Liver (tissue), 9 donors: ENCODE data around the gene TBC1D20. TPM values are rescaled to one million over a fixed set of nuclear protein-coding genes. Genes with fewer than 3 reads are reported as not detected.
A peak's percentile ranks its signal among the peaks of the same experiment; 100 is the strongest.

ENCODE experiments used
- DNase-seq: peaks from one replicate; pipeline ENCODE4 v3.0.0-alpha.2; 2017; ENCODE audit warnings: low spot score
- H3K27ac ChIP-seq, 2 donors: one replicate each; pipeline ENCODE4 v1.7.0; 2013; ENCODE audit warnings: inconsistent platforms in 2 of 2, low read length in 2 of 2, control low read depth in 1 of 2, low read depth in 1 of 2, mild to moderate bottlenecking in 1 of 2
- H3K27me3 ChIP-seq, 4 donors: one replicate each; pipeline versions ENCODE4 v1.6.1 to v1.7.0; 2013; ENCODE audit warnings: low read length in 3 of 4, inconsistent platforms in 1 of 4, mild to moderate bottlenecking in 1 of 4, moderate library complexity in 1 of 4; ENCODE audit not compliant: control insufficient read depth in 4 of 4, insufficient read depth in 4 of 4
- H3K36me3 ChIP-seq, 4 donors: one replicate each; pipeline versions ENCODE4 v1.6.1 to v1.7.0; 2013; ENCODE audit warnings: low read length in 3 of 4, mild to moderate bottlenecking in 3 of 4, low read depth in 1 of 4, moderate library complexity in 1 of 4; ENCODE audit not compliant: control insufficient read depth in 4 of 4, insufficient read depth in 3 of 4
- H3K4me1 ChIP-seq, 4 donors: one replicate each; pipeline versions ENCODE4 v1.6.1 to v1.7.0; 2013; ENCODE audit warnings: low read length in 3 of 4, mild to moderate bottlenecking in 3 of 4, moderate library complexity in 1 of 4; ENCODE audit not compliant: control insufficient read depth in 4 of 4, insufficient read depth in 4 of 4
- H3K4me3 ChIP-seq, 3 donors: one replicate each; pipeline versions ENCODE4 v1.6.1 to v1.7.0; 2013; ENCODE audit warnings: low read length in 3 of 3, control low read depth in 1 of 3, low read depth in 1 of 3, mild to moderate bottlenecking in 1 of 3
- H3K9ac ChIP-seq, 2 donors: one replicate each; pipeline ENCODE4 v1.7.0; 2013; ENCODE audit warnings: low read length in 2 of 2, mild to moderate bottlenecking in 2 of 2, moderate library complexity in 2 of 2, control low read depth in 1 of 2, low read depth in 1 of 2
- H3K9me3 ChIP-seq, 4 donors: one replicate each; pipeline versions ENCODE4 v1.6.1 to v1.7.0; 2013; ENCODE audit warnings: low read length in 3 of 4; ENCODE audit not compliant: control insufficient read depth in 4 of 4
- CTCF ChIP-seq: fragments of 150-350 bp; IDR thresholded peaks from 2 replicates; pipeline ENCODE4 v1.5.1; 2017; ENCODE audit warnings: improper control_type of control experiment, low read depth, low read length; ENCODE audit not compliant: missing input control
- EGR1 ChIP-seq, 2 donors: IDR thresholded peaks; 2 replicates each; pipeline ENCODE4 v1.6.1; 2016 to 2018; ENCODE audit warnings: antibody characterized with exemption in 2 of 2, low read depth in 2 of 2
- FOXA1 ChIP-seq: IDR thresholded peaks from 2 replicates; pipeline ENCODE4 v1.6.1; 2016; ENCODE audit warnings: antibody characterized with exemption
- FOXA2 ChIP-seq: IDR thresholded peaks from 2 replicates; pipeline ENCODE4 v1.6.1; 2016; ENCODE audit warnings: antibody characterized with exemption
- GABPA ChIP-seq, 2 donors: IDR thresholded peaks in 1 of 2; conservative IDR thresholded peaks in 1 of 2; 2 replicates each; pipeline ENCODE4 v1.6.1; 2016; ENCODE audit warnings: antibody characterized with exemption in 2 of 2, mild to moderate bottlenecking in 1 of 2, moderate library complexity in 1 of 2
- HNF4A ChIP-seq, 2 donors: conservative IDR thresholded peaks; 2 replicates each; pipeline ENCODE4 v1.6.1; 2016; ENCODE audit warnings: antibody characterized with exemption in 2 of 2, mild to moderate bottlenecking in 2 of 2
- HNF4G ChIP-seq: IDR thresholded peaks from 2 replicates; pipeline ENCODE4 v1.6.1; 2016; ENCODE audit warnings: antibody characterized with exemption
- JUND ChIP-seq, 2 donors: IDR thresholded peaks; 2 replicates each; pipeline ENCODE4 v1.6.1; 2016; ENCODE audit warnings: antibody characterized with exemption in 2 of 2
- MAX ChIP-seq: IDR thresholded peaks from 2 replicates; pipeline ENCODE4 v1.6.1; 2016; ENCODE audit warnings: antibody characterized with exemption
- NR2F2 ChIP-seq: IDR thresholded peaks from 2 replicates; pipeline ENCODE4 v1.6.1; 2016; ENCODE audit warnings: antibody characterized with exemption
- RAD21 ChIP-seq, 2 donors: IDR thresholded peaks; 2 replicates each; pipeline ENCODE4 v1.6.1; 2016; ENCODE audit warnings: antibody characterized with exemption in 2 of 2, mild to moderate bottlenecking in 2 of 2
- REST ChIP-seq: IDR thresholded peaks from 2 replicates; pipeline ENCODE4 v1.6.1; 2016; ENCODE audit warnings: antibody characterized with exemption, mild to moderate bottlenecking
- RXRA ChIP-seq, 2 donors: IDR thresholded peaks; 2 replicates each; pipeline ENCODE4 v1.6.1; 2017 to 2018; ENCODE audit warnings: antibody characterized with exemption in 2 of 2, mild to moderate bottlenecking in 1 of 2
- SP1 ChIP-seq: IDR thresholded peaks from 2 replicates; pipeline ENCODE4 v1.6.1; 2018; ENCODE audit warnings: antibody characterized with exemption, mild to moderate bottlenecking
- TAF1 ChIP-seq: conservative IDR thresholded peaks from 2 replicates; pipeline ENCODE4 v1.6.1; 2016; ENCODE audit warnings: antibody characterized with exemption, mild to moderate bottlenecking
- YY1 ChIP-seq: IDR thresholded peaks from 2 replicates; pipeline ENCODE4 v1.6.1; 2016; ENCODE audit warnings: antibody characterized with exemption, mild to moderate bottlenecking
- WGBS: extraction: QIAGEN DNeasy Blood & Tissue Kit; methylation state at CpG from one replicate; pipeline ENCODE4 v1.1.7; 2013; 5-methylcytosine and 5-hydroxymethylcytosine counted together
- polyA plus RNA-seq, 2 donors: library from polyadenylated mRNA; stranded (reverse) in 1 of 2; unstranded in 1 of 2; fragments of 200-250 nt in 1 of 2; fragments of >200 nt in 1 of 2; fragmentation: Nextera tagmentation in 1 of 2; extraction: Ambion mirVana in 1 of 2; gene quantifications; one replicate each; pipeline versions ENCODE4 v1.2.1 to v1.2.3, GENCODE V29; 2013 to 2015
- total RNA-seq, 2 donors: library from RNA; depleted of rRNA; stranded (reverse); fragments of >200 nt; gene quantifications; one replicate each; pipeline ENCODE4 v1.2.3, GENCODE V29; 2014
- TF ChIP-seq, protein P1 (sequence below): IDR thresholded peaks from 2 replicates; pipeline ENCODE4 v1.6.1; 2016; ENCODE audit warnings: antibody characterized with exemption
- donor health status: healthy.
- donor health status: healthy.
- donor health status: healthy.
- donor health status: healthy.
- donor health status: healthy.

The TBC1D20 gene
- total and polyA plus RNA-seq, 4 donors = 8.7 to 18.9 (median 11.9) TPM

- no peak overlapping the region for H3K9ac ChIP-seq
- no peak overlapping the region for H3K4me3 ChIP-seq
- TF ChIP-seq JUND (IDR thresholded peaks at IDR 0.05) (no peak), RAD21 (IDR thresholded peaks at IDR 0.05) (no peak), FOXA1 (no peak), YY1 (no peak), SP1 (no peak), HNF4G (no peak), TAF1 (no peak), RXRA (IDR thresholded peaks at IDR 0.05) (no peak)
- TF ChIP-seq, protein P1, sequence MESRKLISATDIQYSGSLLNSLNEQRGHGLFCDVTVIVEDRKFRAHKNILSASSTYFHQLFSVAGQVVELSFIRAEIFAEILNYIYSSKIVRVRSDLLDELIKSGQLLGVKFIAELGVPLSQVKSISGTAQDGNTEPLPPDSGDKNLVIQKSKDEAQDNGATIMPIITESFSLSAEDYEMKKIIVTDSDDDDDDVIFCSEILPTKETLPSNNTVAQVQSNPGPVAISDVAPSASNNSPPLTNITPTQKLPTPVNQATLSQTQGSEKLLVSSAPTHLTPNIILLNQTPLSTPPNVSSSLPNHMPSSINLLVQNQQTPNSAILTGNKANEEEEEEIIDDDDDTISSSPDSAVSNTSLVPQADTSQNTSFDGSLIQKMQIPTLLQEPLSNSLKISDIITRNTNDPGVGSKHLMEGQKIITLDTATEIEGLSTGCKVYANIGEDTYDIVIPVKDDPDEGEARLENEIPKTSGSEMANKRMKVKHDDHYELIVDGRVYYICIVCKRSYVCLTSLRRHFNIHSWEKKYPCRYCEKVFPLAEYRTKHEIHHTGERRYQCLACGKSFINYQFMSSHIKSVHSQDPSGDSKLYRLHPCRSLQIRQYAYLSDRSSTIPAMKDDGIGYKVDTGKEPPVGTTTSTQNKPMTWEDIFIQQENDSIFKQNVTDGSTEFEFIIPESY = no peak
- peaks cover 11 to 39% (median 18%) of the 10 kb centered on the region in 4 donors for H3K36me3 ChIP-seq
- peak overlapping the region; percentile 52 to 54 for H3K27ac ChIP-seq
- H3K27me3 ChIP-seq = no peaks in the 10 kb centered on the region
- WGBS = 90% methylated on average over 21 of the region's 21 CpGs
- no peak for DNase-seq
- peaks cover 9 to 43% (median 33%) of the 10 kb centered on the region in 4 donors for H3K4me1 ChIP-seq
- no peaks in the 10 kb centered on the region for H3K9me3 ChIP-seq
Measured at GRCh38 chr20:430091-430999, 32.0 kb downstream of the TBC1D20 start.

DNA sequence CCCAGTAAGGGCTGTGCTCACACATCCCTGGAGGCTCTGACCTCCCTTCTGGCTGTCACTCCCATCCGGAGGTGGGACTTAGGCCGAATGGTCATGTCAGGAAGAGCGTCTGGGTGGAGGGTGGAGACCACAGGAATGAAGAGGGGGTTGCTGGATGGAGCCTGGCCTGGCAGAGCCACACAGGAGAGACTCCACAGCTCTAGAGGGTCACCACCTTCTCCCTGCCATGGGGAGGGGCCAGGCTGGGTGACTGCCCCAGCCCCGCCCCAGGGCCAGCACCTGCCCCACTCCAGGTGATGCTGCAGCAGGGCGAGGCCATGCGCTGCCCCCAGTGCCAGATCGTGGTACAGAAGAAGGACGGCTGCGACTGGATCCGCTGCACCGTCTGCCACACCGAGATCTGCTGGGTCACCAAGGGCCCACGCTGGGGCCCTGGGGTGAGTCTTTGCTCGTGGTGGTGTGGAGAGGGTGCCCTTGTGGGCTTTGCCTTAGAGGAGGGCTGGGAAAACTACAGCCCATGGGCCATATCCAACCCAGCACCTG lies 33.6 kb downstream of the TBC1D20 start:
- DNase-seq = no peak
- 92% methylated on average over 14 of the region's 14 CpGs for WGBS
- H3K4me3 ChIP-seq = no peak overlapping the region
- peak overlapping the region in 1 of 2 donors; percentile 29 for H3K27ac ChIP-seq
- no peaks in the 10 kb centered on the region for H3K27me3 ChIP-seq
- peaks cover 6 to 30% (median 20%) of the 10 kb centered on the region in 4 donors for H3K4me1 ChIP-seq
- peaks cover 11 to 46% (median 26%) of the 10 kb centered on the region in 4 donors for H3K36me3 ChIP-seq
- H3K9me3 ChIP-seq = no peaks in the 10 kb centered on the region
- H3K9ac ChIP-seq = no peak overlapping the region
- no peak for TF ChIP-seq GABPA (IDR thresholded peaks at IDR 0.05 in 1 of 2, conservative IDR thresholded peaks at IDR 0.05 in 1 of 2)
- TF ChIP-seq TAF1 = no peak
- no peak for TF ChIP-seq RAD21 (IDR thresholded peaks at IDR 0.05)
- no peak for TF ChIP-seq FOXA1
- TF ChIP-seq CTCF = no peak
- TF ChIP-seq RXRA (IDR thresholded peaks at IDR 0.05) = no peak
- TF ChIP-seq EGR1 (IDR thresholded peaks at IDR 0.05; ENCODE audit: low read depth in 2 of 2) = no peak
- TF ChIP-seq, protein P1 = no peak
- TF ChIP-seq HNF4A (conservative IDR thresholded peaks at IDR 0.05) = no peak
- TF ChIP-seq JUND (IDR thresholded peaks at IDR 0.05) = no peak
- TF ChIP-seq REST = no peak
- no peak for TF ChIP-seq HNF4G
- TF ChIP-seq FOXA2 = no peak
- TF ChIP-seq YY1 = no peak
- no peak for TF ChIP-seq MAX
- TF ChIP-seq NR2F2 = no peak
